ENCODE results near the gene RNF167.
"Not testable (repeated sequence)": the region's sequence is repeated elsewhere in the genome, so short reads cannot be mapped to it uniquely, and the experiment has no call there.

The RNF167 gene

GRCh38 chr17:4908301-4908700 lies 31.8 kb upstream of the RNF167 start:
- DNase-seq (ENCODE audit: low spot score), result no peak
- TF ChIP-seq CTCF (IDR thresholded peaks at IDR 0.05; ENCODE audit: extremely low read depth, missing control alignments), result no peak

GRCh38 chr17:4908711-4909496 lies 31.2 kb upstream of the RNF167 start:
- peak; percentile 57 for TF ChIP-seq CTCF (IDR thresholded peaks at IDR 0.05; ENCODE audit: extremely low read depth, missing control alignments)
- peak; percentile 82 for DNase-seq (ENCODE audit: low spot score)

GRCh38 chr17:4913994-4914393 lies 26.1 kb upstream of the RNF167 start:
- no peak for TF ChIP-seq CTCF (IDR thresholded peaks at IDR 0.05; ENCODE audit: extremely low read depth, missing control alignments)
- no peak for DNase-seq (ENCODE audit: low spot score)

GRCh38 chr17:4914551-4914950 lies 25.5 kb upstream of the RNF167 start:
- DNase-seq (ENCODE audit: low spot score), result not testable (repeated sequence)

GRCh38 chr17:4919511-4920047 lies 20.5 kb upstream of the RNF167 start:
- no peak for TF ChIP-seq CTCF (IDR thresholded peaks at IDR 0.05; ENCODE audit: extremely low read depth, missing control alignments)
- no peak for DNase-seq (ENCODE audit: low spot score)

- DNase-seq (ENCODE audit: low spot score), result no peak
- TF ChIP-seq CTCF (IDR thresholded peaks at IDR 0.05; ENCODE audit: extremely low read depth, missing control alignments), result no peak
Measured at GRCh38 chr17:4920351-4921048, 19.6 kb upstream of the RNF167 start.

GRCh38 chr17:4921320-4921719 lies 18.7 kb upstream of the RNF167 start:
- TF ChIP-seq CTCF (IDR thresholded peaks at IDR 0.05; ENCODE audit: extremely low read depth, missing control alignments), result no peak
- DNase-seq (ENCODE audit: low spot score), result no peak

- DNase-seq (ENCODE audit: low spot score), result not testable (repeated sequence)
Measured at GRCh38 chr17:4926577-4927335, 13.3 kb upstream of the RNF167 start.
